ENCODE results near the gene HOXD1.

Gene HOXD1

DNA sequence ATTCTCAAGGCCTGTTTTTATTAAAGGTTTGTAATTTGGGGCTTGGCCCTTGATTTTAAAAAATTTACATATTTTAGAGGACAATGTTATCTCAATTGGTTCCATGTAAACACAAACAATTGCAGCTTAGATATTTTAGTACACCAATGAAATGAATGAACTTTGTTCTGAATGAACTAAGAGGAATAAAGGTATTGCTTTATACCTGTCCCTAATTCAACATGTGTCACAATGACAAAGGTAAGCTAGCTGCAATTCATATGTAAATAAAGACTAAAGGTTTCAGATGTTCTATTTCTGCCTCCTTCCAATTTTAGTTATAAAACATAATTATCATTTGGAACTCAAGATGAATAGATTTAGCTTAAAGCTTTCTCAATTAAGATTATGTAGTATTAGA, 11.4 kb downstream of the HOXD1 start:
- Histone ChIP-seq H3K4me3 (ENCODE audit: low read depth, low read length) (no peak overlapping the region), H3K27ac (no peak overlapping the region), H3K27me3 (ENCODE audit: insufficient read depth, low read depth, severe bottlenecking) (peaks cover 56% of the 10 kb centered on the region), H3K36me3 (no peaks in the 10 kb centered on the region), H3K9me3 (ENCODE audit: severe bottlenecking) (no peaks in the 10 kb centered on the region)
- DNase-seq: no peak
- no peak for TF ChIP-seq CTCF (IDR thresholded peaks at IDR 0.05; ENCODE audit: low read depth, low read length)

DNA sequence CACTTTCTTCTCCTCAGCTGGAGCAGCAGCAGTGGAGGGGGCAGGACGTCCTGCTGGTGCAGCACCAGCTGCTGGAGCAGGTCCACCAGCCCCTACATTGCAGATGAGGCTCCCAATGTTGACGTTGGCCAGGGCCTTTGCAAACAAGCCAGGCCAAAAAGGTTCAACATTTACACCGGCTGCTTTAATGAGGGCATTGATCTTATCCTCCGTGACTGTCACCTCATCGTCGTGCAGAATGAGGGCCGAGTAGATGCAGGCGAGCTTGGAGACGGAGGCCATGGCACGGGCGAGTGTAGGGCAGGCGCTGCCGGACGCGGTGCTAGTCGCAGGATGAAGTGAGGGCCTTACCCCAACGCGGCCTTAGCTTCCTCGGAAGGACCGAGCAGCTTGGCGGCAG, 12.5 kb downstream of the HOXD1 start:
- DNase-seq: no peak
- H3K27me3 ChIP-seq (ENCODE audit: insufficient read depth, low read depth, severe bottlenecking): peaks cover 54% of the 10 kb centered on the region
- no peak overlapping the region for H3K27ac ChIP-seq
- no peak for TF ChIP-seq CTCF (IDR thresholded peaks at IDR 0.05; ENCODE audit: low read depth, low read length)
- H3K36me3 ChIP-seq: no peaks in the 10 kb centered on the region
- H3K9me3 ChIP-seq (ENCODE audit: severe bottlenecking): no peaks in the 10 kb centered on the region
- H3K4me3 ChIP-seq (ENCODE audit: low read depth, low read length): no peak overlapping the region

GRCh38 chr2:176202491-176202890, 14.0 kb downstream of the HOXD1 start:
- Histone ChIP-seq H3K4me3 (ENCODE audit: low read depth, low read length) (no peak overlapping the region), H3K27ac (no peak overlapping the region), H3K27me3 (ENCODE audit: insufficient read depth, low read depth, severe bottlenecking) (peaks cover 48% of the 10 kb centered on the region), H3K36me3 (no peaks in the 10 kb centered on the region), H3K9me3 (ENCODE audit: severe bottlenecking) (no peaks in the 10 kb centered on the region)
- no peak for TF ChIP-seq CTCF (IDR thresholded peaks at IDR 0.05; ENCODE audit: low read depth, low read length)
- DNase-seq: no peak

DNA sequence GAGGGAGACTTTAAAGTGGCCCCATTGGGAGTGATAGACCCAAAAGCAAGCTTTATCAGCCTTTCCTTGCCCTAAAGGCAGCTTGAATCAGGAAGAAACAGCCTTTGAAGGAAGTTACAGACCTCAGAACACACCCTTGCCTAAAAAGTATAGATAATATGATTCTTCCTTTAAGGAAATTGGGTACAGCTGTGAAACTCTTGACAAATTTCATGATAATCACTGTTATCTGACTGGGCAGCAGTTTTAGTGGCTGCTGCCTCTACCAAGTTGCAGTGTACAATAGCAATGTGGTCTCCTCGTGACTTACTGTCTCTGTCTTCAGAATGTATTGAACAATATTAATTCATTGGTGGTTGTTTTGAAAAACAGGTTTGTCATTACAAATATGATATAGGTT, 16.7 kb downstream of the HOXD1 start:
- Histone ChIP-seq H3K36me3 (no peaks in the 10 kb centered on the region), H3K27me3 (ENCODE audit: insufficient read depth, low read depth, severe bottlenecking) (peaks cover 52% of the 10 kb centered on the region), H3K27ac (no peak overlapping the region), H3K4me3 (ENCODE audit: low read depth, low read length) (no peak overlapping the region), H3K9me3 (ENCODE audit: severe bottlenecking) (no peaks in the 10 kb centered on the region)
- no peak for DNase-seq
- no peak for TF ChIP-seq CTCF (IDR thresholded peaks at IDR 0.05; ENCODE audit: low read depth, low read length)

DNA sequence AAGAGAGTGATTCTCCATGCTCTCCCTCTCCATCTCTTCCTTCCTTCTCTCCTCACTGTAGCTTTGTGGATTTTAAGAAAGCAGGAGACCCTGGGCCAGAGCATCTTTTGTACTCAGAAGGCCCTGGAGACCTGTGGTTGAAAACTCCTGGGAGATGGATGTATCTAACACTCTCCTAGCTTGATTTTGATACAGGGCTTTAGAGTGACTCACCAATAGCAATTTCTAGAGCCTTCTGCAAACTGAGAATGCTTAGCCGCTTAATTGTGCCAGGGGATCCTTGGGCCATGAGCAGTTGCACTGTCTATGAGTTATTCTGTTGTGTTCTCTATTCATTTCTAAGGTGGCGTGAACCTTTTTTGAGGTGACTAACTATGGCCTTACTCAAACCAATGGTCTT, 17.7 kb downstream of the HOXD1 start:
- TF ChIP-seq CTCF (IDR thresholded peaks at IDR 0.05; ENCODE audit: low read depth, low read length): no peak

GRCh38 chr2:176206682-176207081, 18.2 kb downstream of the HOXD1 start:
- DNase-seq: no peak
- Histone ChIP-seq H3K36me3 (no peaks in the 10 kb centered on the region), H3K9me3 (ENCODE audit: severe bottlenecking) (no peaks in the 10 kb centered on the region), H3K27ac (no peak overlapping the region), H3K27me3 (ENCODE audit: insufficient read depth, low read depth, severe bottlenecking) (peaks cover 46% of the 10 kb centered on the region), H3K4me3 (ENCODE audit: low read depth, low read length) (no peak overlapping the region)
- no peak for TF ChIP-seq CTCF (IDR thresholded peaks at IDR 0.05; ENCODE audit: low read depth, low read length)

More for the DNA sequence above, 17.7 kb downstream of the HOXD1 start:
- no peak for DNase-seq
- Histone ChIP-seq H3K27ac (no peak overlapping the region), H3K36me3 (no peaks in the 10 kb centered on the region), H3K27me3 (ENCODE audit: insufficient read depth, low read depth, severe bottlenecking) (peaks cover 51% of the 10 kb centered on the region), H3K4me3 (ENCODE audit: low read depth, low read length) (no peak overlapping the region), H3K9me3 (ENCODE audit: severe bottlenecking) (no peaks in the 10 kb centered on the region)
